Activated T-cell treated with anti-CD3 and anti-CD28 coated beads, Interleukin-2, amount 50 U/mL, for 4 hours (primary cell): ENCODE measurements around the gene SELENOV. TPM values are rescaled to one million over a fixed set of nuclear protein-coding genes. Genes with fewer than 3 reads are reported as not detected.
A peak's percentile ranks its signal among the peaks of the same experiment; 100 is the strongest.

ENCODE experiments used
- ATAC-seq, 2 donors: fragments of 200-7000 bp; cut with Tn5 transposase; one replicate each; pipeline ENCODE4 v1.10.0; 2021
- DNase-seq: peaks from one replicate; pipeline ENCODE4 v3.0.0-alpha.2; 2020
- H3K27me3 Mint-ChIP-seq: one replicate; pipeline ENCODE4 v1.8.0; 2021; ENCODE audit warnings: low read depth, mixed read lengths
- H3K36me3 Mint-ChIP-seq: one replicate; pipeline ENCODE4 v1.8.0; 2022; ENCODE audit warnings: mixed read lengths; ENCODE audit not compliant: insufficient read depth
- H3K4me1 Mint-ChIP-seq: one replicate; pipeline ENCODE4 v1.8.0; 2021; ENCODE audit warnings: low read depth, mixed read lengths
- H3K4me3 Mint-ChIP-seq: one replicate; pipeline ENCODE4 v1.8.0; 2021; ENCODE audit warnings: mild to moderate bottlenecking, moderate library complexity, mixed read lengths
- H3K9me3 Mint-ChIP-seq: one replicate; pipeline ENCODE4 v1.8.0; 2021; ENCODE audit warnings: mixed read lengths
- total RNA-seq, 3 donors: library from RNA; stranded (reverse); gene quantifications; one replicate each; pipeline ENCODE4 v1.2.1, GENCODE V29; 2021

Gene SELENOV
- total RNA-seq, 3 donors from 2014 or later, result not detected

DNA sequence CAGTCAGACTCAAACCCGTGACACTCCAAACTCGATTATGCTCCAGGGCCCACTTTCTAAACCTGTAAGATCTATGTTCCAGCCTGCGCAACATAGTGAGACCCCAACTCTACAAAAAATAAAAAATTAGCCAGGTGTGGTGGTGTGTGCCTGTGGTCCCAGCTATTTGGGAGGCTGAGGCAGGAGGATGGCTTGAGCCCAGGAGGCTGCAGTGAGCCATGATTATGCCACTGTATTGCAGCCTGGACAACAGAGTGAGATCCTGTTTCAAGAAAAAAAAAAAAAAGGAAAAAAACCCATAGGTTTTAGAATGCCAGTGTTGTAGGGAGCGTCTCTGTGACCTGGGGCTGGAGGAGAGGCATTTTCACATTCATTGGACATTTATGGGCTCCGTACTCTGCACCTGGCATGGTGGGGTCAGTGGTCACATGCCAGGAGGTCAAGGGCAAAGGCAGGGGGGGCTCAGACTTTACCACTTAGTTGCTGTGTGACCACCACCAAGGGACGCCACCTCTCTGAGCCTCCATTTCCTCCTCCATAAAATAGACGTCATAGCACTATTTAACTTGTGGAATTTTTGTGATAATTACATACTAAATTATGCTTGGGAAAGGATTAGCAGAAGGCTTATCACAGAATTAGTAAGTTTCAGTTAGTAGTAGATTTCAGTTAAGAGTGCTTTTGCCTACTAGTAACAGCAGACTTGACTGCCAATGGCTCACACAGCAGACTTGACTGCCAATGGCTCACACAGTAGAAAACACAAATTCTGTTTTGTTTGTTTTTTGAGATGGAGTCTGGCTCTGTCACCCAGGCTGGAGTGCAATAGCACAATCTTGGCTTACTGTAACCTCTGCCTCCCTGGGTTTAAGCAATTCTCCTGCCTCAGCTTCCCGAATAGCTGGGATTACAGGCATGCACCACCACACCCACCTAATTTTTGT lies 5.9 kb downstream of the SELENOV start:
- peaks cover 2% of the 10 kb centered on the region for H3K36me3 Mint-ChIP-seq
- H3K9me3 Mint-ChIP-seq, result no peaks in the 10 kb centered on the region
- H3K4me1 Mint-ChIP-seq, result peaks cover 5% of the 10 kb centered on the region
- no peak overlapping the region for H3K4me3 Mint-ChIP-seq
- peaks cover 25% of the 10 kb centered on the region for H3K27me3 Mint-ChIP-seq
- DNase-seq (no peak), ATAC-seq (no peak)

- H3K9me3 Mint-ChIP-seq, result no peaks in the 10 kb centered on the region
- no peak for ATAC-seq
- no peaks in the 10 kb centered on the region for H3K27me3 Mint-ChIP-seq
Measured at GRCh38 chr19:39524495-39524894, 9.6 kb downstream of the SELENOV start.

GRCh38 chr19:39525205-39525604 lies 10.3 kb downstream of the SELENOV start:
- Mint-ChIP-seq H3K9me3 (no peaks in the 10 kb centered on the region), H3K36me3 (no peaks in the 10 kb centered on the region), H3K27me3 (no peaks in the 10 kb centered on the region), H3K4me1 (peaks cover 4% of the 10 kb centered on the region), H3K4me3 (no peak overlapping the region)
- no peak for DNase-seq
- no peak for ATAC-seq

More at GRCh38 chr19:39524495-39524894, 9.6 kb downstream of the SELENOV start:
- H3K36me3 Mint-ChIP-seq, result no peaks in the 10 kb centered on the region
- H3K4me1 Mint-ChIP-seq, result peaks cover 4% of the 10 kb centered on the region
- H3K4me3 Mint-ChIP-seq, result no peak overlapping the region
- DNase-seq, result no peak

DNA sequence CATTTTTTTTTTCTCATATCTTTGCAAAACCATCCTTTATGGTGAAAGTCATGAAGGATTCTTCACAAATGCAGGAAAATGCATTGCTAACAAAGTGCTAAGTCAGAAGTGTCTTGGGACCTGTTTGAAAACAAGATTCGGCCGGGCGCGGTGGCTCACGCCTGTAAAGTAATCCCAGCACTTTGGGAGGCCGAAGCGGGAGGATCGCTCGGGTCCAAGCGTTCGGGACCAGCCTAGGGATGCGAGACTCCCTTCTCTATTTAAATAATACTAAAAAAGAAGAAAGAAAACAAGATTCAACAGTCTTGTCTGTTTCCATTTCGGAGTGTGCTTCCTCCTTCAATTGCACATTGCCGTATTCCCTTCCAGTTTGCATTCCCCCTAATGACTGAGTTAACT lies 16.9 kb downstream of the SELENOV start:
- Mint-ChIP-seq H3K27me3 (no peaks in the 10 kb centered on the region), H3K4me1 (peaks cover 15% of the 10 kb centered on the region), H3K9me3 (no peaks in the 10 kb centered on the region), H3K36me3 (no peaks in the 10 kb centered on the region), H3K4me3 (peak overlapping the region; percentile 88)
- no peak for DNase-seq
- no peak for ATAC-seq

GRCh38 chr19:39532233-39533002 lies 17.5 kb downstream of the SELENOV start, which contains the start of gene EID2B:
Gene EID2B (minus strand): TSS chr19:39532852. CDS start chr19:39532802, 50 bp downstream.
- Mint-ChIP-seq H3K27me3 (no peaks in the 10 kb centered on the region), H3K36me3 (no peaks in the 10 kb centered on the region), H3K4me3 (peak within 1 kb of the TSS; percentile 88), H3K4me1 (peaks cover 15% of the 10 kb centered on the region), H3K9me3 (no peaks in the 10 kb centered on the region)
- DNase-seq (peak; percentile 94), ATAC-seq (peak; percentile 92 to 94)

GRCh38 chr19:39533003-39533512 lies 18.1 kb downstream of the SELENOV start:
- ATAC-seq (peak in 1 of 2 donors; percentile 14), DNase-seq (no peak)
- Mint-ChIP-seq H3K9me3 (no peaks in the 10 kb centered on the region), H3K4me1 (peaks cover 21% of the 10 kb centered on the region), H3K4me3 (peak overlapping the region; percentile 88), H3K27me3 (no peaks in the 10 kb centered on the region), H3K36me3 (peaks cover under 1% of the 10 kb centered on the region)

DNA sequence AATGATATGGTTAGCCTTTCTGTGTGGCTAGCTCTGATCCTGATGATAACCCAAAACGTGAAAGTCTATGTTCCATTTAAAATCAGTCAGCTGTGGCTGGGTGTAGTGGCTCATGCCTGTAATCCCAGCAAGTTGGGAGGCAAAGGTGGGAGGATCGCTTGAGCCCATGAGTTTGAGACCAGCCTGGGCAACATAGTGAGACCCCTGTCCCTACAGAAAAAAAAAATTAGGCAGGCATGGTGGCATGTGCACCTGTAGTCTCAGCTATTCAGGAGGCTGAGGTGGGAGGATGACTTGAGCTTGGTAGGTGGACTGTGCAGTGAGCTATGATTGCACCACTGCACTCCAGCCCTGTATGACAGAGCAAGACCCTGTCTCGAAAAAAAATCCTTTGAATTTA lies 18.9 kb downstream of the SELENOV start:
- H3K36me3 Mint-ChIP-seq, result peaks cover 5% of the 10 kb centered on the region
- H3K27me3 Mint-ChIP-seq, result no peaks in the 10 kb centered on the region
- no peak for ATAC-seq
- no peak overlapping the region for H3K4me3 Mint-ChIP-seq
- peaks cover 22% of the 10 kb centered on the region for H3K4me1 Mint-ChIP-seq
- no peaks in the 10 kb centered on the region for H3K9me3 Mint-ChIP-seq
- DNase-seq, result no peak

- Mint-ChIP-seq H3K4me1 (peaks cover 44% of the 10 kb centered on the region), H3K36me3 (peaks cover 5% of the 10 kb centered on the region), H3K27me3 (no peaks in the 10 kb centered on the region), H3K9me3 (no peaks in the 10 kb centered on the region), H3K4me3 (peak overlapping the region; percentile 93)
- no peak for DNase-seq
- ATAC-seq, result peak; percentile 3
Measured at GRCh38 chr19:39539165-39539517, 24.2 kb downstream of the SELENOV start.

- H3K4me1 Mint-ChIP-seq, result peaks cover 50% of the 10 kb centered on the region
- DNase-seq, result peak; percentile 94
- peak; percentile 89 for ATAC-seq
- no peaks in the 10 kb centered on the region for H3K27me3 Mint-ChIP-seq
- H3K4me3 Mint-ChIP-seq, result peak within 1 kb of the TSS; percentile 95
- peaks cover 5% of the 10 kb centered on the region for H3K36me3 Mint-ChIP-seq
- no peaks in the 10 kb centered on the region for H3K9me3 Mint-ChIP-seq
Measured at GRCh38 chr19:39539518-39540332, 24.8 kb downstream of the SELENOV start, which contains the start of gene EID2. Gene EID2 (minus strand): TSS chr19:39540161. CDS start chr19:39540079, 82 bp downstream.

DNA sequence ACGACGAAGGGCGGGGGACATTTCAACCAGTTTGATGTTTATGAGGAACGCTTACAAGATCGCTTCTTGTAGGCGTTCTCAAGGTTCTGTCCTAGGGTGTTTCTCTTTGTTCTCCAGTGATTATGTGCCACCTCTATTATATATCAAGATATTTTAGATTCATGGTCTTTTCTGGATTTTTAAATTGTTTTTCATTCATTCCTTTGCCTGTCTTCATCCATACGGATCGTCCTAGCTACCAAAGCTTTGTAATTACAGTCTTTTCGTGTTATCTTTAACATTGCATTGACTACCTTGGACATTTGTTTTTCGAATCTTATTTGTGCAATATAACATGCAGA lies 25.4 kb downstream of the SELENOV start:
- peaks cover 53% of the 10 kb centered on the region for H3K4me1 Mint-ChIP-seq
- no peaks in the 10 kb centered on the region for H3K27me3 Mint-ChIP-seq
- H3K4me3 Mint-ChIP-seq, result peak overlapping the region; percentile 95
- peaks cover 5% of the 10 kb centered on the region for H3K36me3 Mint-ChIP-seq
- ATAC-seq (no peak), DNase-seq (no peak)
- H3K9me3 Mint-ChIP-seq, result no peaks in the 10 kb centered on the region

GRCh38 chr19:39542206-39542605 lies 27.3 kb downstream of the SELENOV start:
- DNase-seq (no peak), ATAC-seq (no peak)
- Mint-ChIP-seq H3K27me3 (no peaks in the 10 kb centered on the region), H3K4me1 (peaks cover 68% of the 10 kb centered on the region), H3K4me3 (no peak overlapping the region), H3K9me3 (no peaks in the 10 kb centered on the region), H3K36me3 (peaks cover 5% of the 10 kb centered on the region)

DNA sequence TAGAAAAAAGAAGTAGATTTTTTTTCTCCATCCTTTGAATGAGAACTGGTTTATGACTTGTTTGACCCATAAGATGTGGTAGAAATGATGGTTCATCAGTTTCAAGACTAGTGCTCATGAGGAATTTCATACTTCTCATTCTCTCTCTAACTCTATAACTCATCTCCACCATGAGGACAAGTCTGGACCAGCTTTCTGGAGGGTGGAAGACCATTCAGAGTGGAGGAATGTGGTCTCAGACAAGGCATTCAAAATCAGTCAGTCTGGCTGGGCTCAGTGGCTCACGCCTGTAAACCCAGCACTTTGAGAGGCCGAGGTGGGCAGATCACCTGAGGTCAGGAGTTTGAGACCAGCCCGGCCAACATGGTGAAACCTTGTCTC lies 28.5 kb downstream of the SELENOV start:
- peaks cover 59% of the 10 kb centered on the region for H3K4me1 Mint-ChIP-seq
- ATAC-seq, result no peak
- peaks cover under 1% of the 10 kb centered on the region for H3K36me3 Mint-ChIP-seq

DNA sequence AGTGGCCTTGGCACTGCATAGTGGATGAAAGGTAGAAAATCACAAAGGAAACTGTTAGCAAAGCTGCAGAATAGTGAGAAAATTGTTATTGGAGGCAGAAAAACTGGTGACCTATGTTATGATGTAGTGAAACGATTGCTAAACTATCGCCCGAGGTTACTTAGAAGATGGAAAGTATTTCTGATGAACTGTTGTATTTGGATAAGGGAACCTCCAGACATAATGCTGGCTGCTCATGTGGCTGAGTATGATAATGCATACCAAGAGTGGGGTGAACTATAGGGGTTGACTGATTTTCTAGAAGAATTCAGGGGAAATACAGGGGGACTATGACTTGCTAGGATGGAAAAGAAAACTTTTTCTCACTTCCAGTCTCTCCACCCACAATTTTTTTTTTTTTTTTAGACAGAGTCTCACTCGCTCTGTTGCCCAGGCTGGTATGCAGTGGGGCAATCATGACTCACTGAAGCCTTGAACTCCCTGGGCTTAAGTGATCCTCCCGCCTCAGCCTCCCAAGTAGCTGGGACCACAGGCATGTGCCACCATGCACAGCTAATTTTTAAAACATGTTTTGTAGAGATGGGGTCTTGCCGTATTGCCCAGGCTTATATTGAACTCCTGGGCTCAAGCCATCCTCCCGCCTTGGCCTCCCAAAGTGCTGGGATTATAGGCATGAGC lies 29.4 kb downstream of the SELENOV start:
- no peak overlapping the region for H3K4me3 Mint-ChIP-seq
- no peaks in the 10 kb centered on the region for H3K36me3 Mint-ChIP-seq
- peaks cover 51% of the 10 kb centered on the region for H3K4me1 Mint-ChIP-seq
- no peaks in the 10 kb centered on the region for H3K9me3 Mint-ChIP-seq
- no peaks in the 10 kb centered on the region for H3K27me3 Mint-ChIP-seq
- ATAC-seq (peak in 1 of 2 donors; percentile 5), DNase-seq (no peak)

More for the DNA sequence above, 28.5 kb downstream of the SELENOV start:
- Mint-ChIP-seq H3K4me3 (no peak overlapping the region), H3K27me3 (no peaks in the 10 kb centered on the region), H3K9me3 (no peaks in the 10 kb centered on the region)
- no peak for DNase-seq
